ENCODE measurements around the gene SMYD3. TPM values are rescaled to one million over a fixed set of nuclear protein-coding genes. Genes with fewer than 3 reads are reported as not detected.

The SMYD3 gene
- total RNA-seq, 1 donor from 2014 or later: 27.2 TPM

DNA sequence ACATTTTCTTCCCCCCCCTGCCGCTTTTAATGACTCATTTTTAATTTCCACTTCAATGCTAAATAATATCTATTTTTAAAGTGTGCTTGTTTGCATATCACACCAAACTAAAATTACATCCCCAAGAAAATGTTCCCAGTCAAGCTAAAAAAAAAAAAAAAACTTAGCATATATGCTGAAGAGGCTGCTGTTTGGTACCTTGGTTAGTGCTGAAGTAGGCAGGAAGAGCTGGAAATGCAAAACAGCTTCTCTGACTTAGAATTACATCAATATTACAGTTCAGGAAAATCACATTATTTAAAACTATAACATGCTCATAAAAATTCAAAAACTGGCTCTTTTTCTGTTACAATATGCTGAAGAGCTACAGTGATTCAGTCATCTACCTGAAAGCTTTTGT lies 372.3 kb downstream of the SMYD3 start:
- ATAC-seq (no peak), DNase-seq (no peak)
- Histone ChIP-seq H3K4me3 (no peak overlapping the region), H3K9me3 (no peaks in the 10 kb centered on the region), H3K4me1 (no peaks in the 10 kb centered on the region), H3K27me3 (no peaks in the 10 kb centered on the region), H3K36me3 (no peaks in the 10 kb centered on the region), H3K27ac (no peak overlapping the region)
- intact Hi-C loops (cut with DNase I): no loop called here
- TF ChIP-seq, protein P1, sequence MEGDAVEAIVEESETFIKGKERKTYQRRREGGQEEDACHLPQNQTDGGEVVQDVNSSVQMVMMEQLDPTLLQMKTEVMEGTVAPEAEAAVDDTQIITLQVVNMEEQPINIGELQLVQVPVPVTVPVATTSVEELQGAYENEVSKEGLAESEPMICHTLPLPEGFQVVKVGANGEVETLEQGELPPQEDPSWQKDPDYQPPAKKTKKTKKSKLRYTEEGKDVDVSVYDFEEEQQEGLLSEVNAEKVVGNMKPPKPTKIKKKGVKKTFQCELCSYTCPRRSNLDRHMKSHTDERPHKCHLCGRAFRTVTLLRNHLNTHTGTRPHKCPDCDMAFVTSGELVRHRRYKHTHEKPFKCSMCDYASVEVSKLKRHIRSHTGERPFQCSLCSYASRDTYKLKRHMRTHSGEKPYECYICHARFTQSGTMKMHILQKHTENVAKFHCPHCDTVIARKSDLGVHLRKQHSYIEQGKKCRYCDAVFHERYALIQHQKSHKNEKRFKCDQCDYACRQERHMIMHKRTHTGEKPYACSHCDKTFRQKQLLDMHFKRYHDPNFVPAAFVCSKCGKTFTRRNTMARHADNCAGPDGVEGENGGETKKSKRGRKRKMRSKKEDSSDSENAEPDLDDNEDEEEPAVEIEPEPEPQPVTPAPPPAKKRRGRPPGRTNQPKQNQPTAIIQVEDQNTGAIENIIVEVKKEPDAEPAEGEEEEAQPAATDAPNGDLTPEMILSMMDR (IDR thresholded peaks at IDR 0.05): no peak

DNA sequence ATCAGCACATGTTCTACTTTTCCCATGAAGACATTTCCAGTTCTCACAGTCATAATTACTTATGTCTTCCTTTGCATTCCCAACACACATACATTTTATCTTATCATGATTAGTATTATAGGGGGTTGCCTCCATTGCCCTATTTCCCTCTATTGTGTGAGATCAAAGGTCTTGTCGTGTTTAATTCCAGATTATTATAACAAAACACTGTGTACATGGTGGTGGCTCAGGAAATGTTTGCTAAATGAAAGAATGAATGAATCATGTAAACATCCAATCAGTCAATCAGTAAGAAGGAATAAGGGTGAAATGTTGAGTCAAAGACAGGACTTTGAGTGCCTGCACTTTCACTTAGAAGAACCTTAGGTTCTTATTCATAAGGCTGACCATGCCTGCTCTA lies 376.0 kb downstream of the SMYD3 start:
- intact Hi-C loops (cut with DNase I): no loop called here
- Histone ChIP-seq H3K4me3 (no peak overlapping the region), H3K4me1 (no peaks in the 10 kb centered on the region), H3K27ac (no peak overlapping the region), H3K36me3 (no peaks in the 10 kb centered on the region), H3K9me3 (no peaks in the 10 kb centered on the region), H3K27me3 (no peaks in the 10 kb centered on the region)
- ATAC-seq: no peak
- TF ChIP-seq, protein P1 (IDR thresholded peaks at IDR 0.05): no peak
- DNase-seq: no peak

DNA sequence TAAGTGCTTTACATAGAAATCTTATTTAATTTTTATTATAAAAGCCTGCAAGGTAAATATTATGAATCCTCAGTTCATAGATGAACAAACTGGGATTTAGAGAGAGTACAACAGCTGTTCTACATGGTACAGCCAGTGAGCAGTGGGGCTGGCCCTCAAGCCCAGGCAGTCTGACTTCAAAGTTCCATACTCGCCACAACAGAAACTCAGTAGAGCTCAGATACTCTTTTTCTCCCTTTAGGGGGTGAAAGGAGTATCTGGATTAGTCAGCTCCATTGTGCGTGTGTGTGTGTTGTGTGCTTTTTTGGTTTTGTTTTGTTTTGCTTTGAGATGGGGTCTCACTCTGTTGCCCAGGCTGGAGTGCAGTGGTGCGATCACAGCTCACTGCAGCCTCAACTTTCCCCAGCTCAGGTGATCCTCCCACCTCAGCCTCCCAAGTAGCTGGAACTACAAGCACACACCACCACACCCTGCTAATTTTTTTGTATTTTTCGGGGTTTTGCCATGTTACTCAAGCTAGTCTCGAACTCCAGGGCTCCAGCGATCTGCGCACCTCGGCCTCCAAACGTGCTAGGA lies 378.5 kb downstream of the SMYD3 start:
- H3K36me3 ChIP-seq: no peaks in the 10 kb centered on the region
- DNase-seq (no peak), ATAC-seq (no peak)
- H3K4me3 ChIP-seq: no peak overlapping the region
- TF ChIP-seq, protein P1 (IDR thresholded peaks at IDR 0.05): no peak
- H3K27ac ChIP-seq: no peak overlapping the region
- intact Hi-C loops (cut with DNase I): no loop called here
- H3K27me3 ChIP-seq: no peaks in the 10 kb centered on the region
- H3K9me3 ChIP-seq: no peaks in the 10 kb centered on the region
- no peaks in the 10 kb centered on the region for H3K4me1 ChIP-seq

DNA sequence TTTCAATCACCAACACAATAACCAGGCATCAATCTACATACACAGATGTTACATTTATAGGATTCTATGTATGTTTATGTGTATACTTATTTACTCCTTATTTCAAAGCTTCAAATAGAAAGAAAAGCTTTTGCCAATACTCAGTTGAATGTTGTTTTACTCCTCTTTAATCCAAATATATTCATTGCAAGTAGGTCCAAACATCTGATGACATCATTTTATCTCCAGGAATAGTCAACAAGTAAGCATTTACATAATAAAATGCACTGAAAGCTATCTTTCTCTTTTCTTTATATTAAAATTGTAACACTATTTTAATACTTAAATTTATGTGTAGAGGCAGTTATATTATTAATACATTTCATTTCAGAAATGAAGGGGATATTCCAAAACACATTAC lies 380.5 kb downstream of the SMYD3 start:
- Histone ChIP-seq H3K4me1 (no peaks in the 10 kb centered on the region), H3K4me3 (no peak overlapping the region), H3K27ac (no peak overlapping the region), H3K9me3 (no peaks in the 10 kb centered on the region), H3K36me3 (no peaks in the 10 kb centered on the region), H3K27me3 (no peaks in the 10 kb centered on the region)
- no peak for ATAC-seq
- no peak for DNase-seq
- TF ChIP-seq, protein P1 (IDR thresholded peaks at IDR 0.05): no peak
- intact Hi-C loops (cut with DNase I): no loop called here

DNA sequence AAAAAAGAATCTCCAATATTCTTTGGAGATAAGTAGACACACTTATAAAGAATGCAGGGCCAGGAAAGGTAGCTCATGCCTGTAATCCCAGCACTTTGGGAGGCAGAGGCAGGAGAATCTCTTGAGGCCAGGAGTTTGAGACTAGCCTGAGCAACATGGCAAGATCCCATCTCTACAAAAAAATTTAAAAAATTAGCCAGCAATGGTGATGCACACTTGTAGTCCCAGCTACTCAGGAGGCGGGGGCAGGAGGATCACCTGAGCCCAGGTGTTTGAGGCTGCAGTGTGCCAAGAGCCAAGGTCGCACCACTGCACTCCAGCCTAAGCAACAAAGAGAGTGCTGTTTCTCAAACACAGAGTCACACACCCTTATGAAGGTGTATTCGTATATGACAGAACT lies 385.0 kb downstream of the SMYD3 start:
- H3K27me3 ChIP-seq: no peaks in the 10 kb centered on the region
- DNase-seq (no peak), ATAC-seq (no peak)
- H3K27ac ChIP-seq: no peak overlapping the region
- no peaks in the 10 kb centered on the region for H3K4me1 ChIP-seq
- intact Hi-C loops (cut with DNase I): no loop called here
- TF ChIP-seq, protein P1 (IDR thresholded peaks at IDR 0.05): no peak
- H3K36me3 ChIP-seq: no peaks in the 10 kb centered on the region
- no peaks in the 10 kb centered on the region for H3K9me3 ChIP-seq
- H3K4me3 ChIP-seq: no peak overlapping the region

DNA sequence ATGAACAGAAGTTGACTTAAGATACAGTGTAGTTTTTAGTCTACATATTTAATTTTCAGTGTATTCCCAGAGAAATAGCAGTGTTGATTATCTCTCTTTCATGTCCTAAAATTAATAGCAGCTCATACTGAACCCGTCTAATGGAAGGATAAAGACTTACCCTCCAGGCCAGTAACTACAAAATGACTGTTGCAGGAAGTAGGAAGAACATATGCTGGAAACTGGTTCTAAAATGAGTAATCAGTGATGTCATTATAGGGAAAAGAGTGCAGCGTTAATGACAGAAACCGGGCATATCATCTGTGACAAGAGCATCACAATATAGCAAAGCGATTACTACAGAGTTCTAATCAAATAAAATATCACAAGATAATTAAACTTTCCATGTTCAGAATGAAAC lies 385.5 kb downstream of the SMYD3 start:
- Histone ChIP-seq H3K4me3 (no peak overlapping the region), H3K36me3 (no peaks in the 10 kb centered on the region), H3K27me3 (no peaks in the 10 kb centered on the region), H3K4me1 (no peaks in the 10 kb centered on the region), H3K27ac (no peak overlapping the region), H3K9me3 (no peaks in the 10 kb centered on the region)
- ATAC-seq: no peak
- DNase-seq: no peak
- intact Hi-C loops (cut with DNase I): no loop called here
- TF ChIP-seq, protein P1 (IDR thresholded peaks at IDR 0.05): no peak
